NCI-H1092 (cell line): ENCODE measurements around the gene CDC42BPG.

Source experiments
- DNase-seq: peaks from one replicate; lab custom pipeline; 2025; lab: John Stamatoyannopoulos, UW

The CDC42BPG gene

GRCh38 chr11:64880240-64881001, 36.0 kb upstream of the CDC42BPG start:
- DNase-seq, result no peak

- no peak for DNase-seq
Measured at GRCh38 chr11:64879244-64879900, 34.9 kb upstream of the CDC42BPG start.

GRCh38 chr11:64878494-64879243, 34.2 kb upstream of the CDC42BPG start, which contains the start of gene EHD1:
Gene EHD1, minus strand, starts transcription at chr11:64878621. Its CDS starts 157 bp downstream, at chr11:64878464.
- peak; percentile 99 for DNase-seq

- no peak for DNase-seq
Measured at GRCh38 chr11:64878223-64878493, 33.7 kb upstream of the CDC42BPG start.

DNA sequence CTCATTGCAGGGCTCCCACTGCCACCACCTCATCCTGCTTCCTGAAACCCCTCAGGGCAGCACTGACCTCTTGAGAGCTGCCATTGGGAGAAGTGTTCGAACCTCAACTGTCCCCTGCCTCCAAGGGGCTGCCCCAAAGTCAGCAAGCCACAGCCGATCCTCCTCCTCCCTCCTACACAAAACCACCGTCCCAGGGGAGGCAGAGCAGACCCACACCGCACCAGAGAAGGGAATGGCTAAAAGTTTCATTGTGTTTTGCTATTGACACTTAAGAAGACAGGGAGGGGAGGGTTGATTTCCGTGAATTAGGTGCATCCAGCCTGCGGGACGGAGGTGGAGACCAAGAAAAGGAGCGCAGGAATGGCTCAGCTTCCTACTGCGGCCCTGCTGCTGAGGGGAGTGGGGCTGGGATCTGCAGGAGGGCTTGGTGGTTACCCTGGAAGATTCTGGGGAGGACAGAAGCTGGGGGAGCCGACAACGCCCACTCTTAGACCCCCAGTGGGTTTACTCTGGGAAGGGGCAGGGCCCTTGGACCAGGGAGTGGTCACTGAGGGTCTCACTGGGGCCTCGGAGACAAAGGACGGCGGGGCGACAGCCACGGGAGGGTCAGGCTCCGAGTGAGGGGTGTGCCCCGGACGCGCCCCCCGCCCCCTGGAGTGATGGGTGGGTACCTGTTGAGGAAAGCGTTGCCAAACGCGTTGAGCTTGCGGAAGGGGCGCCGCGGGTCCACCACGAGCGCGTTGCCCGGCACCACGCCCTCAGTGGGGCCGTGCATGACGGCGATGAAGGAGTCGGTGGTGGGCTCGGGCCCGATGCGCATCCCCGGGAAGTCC, 33.2 kb upstream of the CDC42BPG start:
- no peak for DNase-seq

DNA sequence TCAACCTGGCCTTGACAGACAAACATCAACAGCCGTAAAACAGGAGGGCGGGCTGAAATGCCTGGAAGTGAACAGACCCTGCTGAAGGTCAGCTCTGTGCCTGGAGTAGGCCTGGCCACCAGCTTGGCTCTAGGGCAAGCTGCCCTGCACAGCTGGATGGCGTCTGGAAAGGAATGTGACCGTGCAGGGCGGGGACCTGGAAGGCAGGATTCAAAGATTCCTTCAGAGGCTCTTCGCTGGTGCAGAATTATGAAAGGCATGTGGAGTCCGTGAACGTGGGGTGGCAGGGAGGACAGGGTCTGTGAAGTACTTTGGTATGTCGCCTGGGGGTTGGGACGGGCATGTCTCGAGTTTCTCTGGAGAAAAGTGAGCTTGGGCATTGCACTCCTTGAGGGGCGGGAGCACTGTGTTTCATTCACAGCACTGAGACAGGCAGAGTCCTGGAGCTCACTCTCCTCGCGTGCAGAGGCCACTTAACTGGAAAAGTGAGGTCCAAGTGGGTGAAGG, 32.4 kb upstream of the CDC42BPG start:
- no peak for DNase-seq

GRCh38 chr11:64876229-64876750, 31.8 kb upstream of the CDC42BPG start:
- DNase-seq, result no peak

DNA sequence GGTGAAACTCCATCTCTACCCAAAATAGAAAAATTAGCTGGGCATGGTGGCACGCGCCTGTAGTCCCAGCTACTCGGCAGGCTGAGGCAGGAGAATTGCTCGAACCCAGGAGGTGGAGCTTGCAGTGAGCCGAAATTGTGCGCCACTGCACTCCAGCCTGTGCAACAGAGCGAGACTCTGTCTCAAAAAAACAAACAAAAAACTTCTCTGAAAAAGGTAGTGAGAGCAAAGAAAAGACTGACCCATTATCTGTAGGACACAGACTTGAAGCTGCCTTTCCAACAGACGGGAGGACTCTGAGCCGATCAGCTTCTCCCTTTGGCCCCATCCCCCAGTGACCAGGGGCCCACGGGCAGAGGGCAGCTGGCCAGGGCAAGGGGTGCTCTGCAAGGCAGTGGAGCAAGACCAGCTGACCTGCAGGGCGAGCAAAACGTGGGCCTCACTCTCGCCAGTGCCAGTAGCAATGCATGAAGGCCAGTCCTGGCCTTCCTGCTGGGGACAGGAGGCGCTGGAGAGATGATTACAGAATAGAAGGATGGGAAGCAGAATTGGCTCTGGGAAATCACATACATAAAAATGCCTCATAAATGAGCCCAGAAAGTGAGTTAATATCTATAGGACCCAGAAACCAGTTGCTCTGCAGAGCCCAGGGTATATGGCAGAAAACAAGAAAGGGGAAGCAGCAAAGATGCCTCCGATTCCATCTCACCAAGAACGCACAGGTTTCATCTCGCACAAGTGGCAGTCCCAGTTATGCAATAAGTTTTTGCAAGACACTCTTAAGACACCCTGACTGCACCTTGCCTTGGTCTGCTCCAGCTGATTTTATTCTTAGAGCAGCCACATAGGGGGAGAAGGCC, 31.1 kb upstream of the CDC42BPG start:
- DNase-seq, result no peak

- no peak for DNase-seq
Measured at GRCh38 chr11:64874308-64875240, 30.1 kb upstream of the CDC42BPG start.

DNA sequence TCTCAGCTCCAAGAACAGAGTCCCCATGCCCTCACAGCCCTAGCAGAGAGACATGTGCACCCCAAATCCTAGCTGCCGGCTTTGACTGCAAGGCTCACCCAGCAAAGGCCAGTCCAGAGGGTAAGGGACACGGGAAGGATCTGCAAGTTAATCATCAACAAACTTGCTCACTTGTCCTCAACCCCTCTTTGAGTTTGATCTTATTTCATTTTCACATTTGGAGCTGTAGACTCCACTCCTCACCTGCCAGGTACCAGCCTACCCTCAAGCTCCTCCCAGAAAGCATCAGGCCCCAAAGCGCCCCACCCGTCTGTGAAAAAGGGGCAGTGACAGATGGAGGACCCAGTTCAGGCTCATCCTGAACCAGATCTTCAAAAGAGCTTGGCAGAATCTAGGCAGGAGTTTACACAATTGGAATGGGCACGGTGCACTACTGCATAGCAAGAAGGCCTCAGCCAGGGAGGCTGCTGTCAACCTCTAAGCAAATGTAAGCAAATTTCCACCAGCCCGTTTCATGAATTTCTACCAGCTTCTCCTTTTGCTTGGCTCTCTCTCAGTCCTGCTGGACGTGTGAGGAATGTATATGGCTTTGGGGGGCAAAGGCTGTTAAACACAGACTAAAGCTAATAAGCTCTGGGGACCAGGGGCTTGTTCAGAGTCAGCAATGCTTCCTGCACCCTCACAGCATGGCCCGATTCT, 28.5 kb upstream of the CDC42BPG start:
- DNase-seq, result no peak

DNA sequence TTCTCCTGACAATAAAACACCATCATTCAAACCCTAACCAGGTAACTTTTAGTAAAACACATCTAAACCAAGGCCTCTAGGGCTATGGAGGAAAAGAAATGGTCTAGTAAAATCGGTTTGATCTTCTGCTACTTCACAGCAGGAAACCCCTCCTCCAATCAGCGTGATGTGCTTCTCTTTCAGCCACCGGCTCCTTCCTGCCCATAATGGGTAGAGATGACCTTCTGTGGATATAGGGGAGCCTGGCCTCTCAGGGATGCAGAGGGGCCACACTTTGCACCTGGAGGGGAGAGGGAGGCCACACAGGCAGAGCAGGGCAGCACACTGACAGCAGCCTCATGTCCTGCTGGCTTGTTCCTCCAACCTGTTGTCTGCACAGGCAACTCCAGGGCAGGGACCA, 27.0 kb upstream of the CDC42BPG start:
- no peak for DNase-seq

DNA sequence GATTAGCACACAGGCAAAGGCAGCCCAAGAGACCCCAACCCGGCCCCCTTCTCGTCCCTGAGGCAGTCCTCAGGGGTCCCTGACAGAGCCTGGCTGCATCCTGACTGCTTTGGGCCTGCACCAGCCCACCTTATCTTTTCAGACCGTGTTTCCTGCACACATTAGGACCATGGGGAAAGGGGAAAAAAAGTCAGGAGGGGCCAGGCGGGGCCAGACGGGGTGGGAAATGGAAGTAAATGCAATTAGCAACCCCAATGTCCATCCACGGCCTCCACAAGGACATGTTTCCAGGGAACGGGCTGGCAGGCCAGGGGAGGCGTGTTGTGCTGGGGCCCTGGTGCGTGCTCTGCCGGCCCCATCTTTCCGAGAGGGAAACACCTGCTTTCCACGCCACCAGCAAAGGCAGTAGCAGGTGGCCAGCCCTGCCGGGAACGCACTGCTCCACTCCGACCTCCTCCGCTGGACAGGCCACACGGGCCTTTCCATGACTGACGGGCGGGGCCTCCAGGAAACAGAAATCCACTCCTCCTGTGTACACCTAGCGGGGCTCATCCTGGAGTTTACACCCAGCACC, 26.5 kb upstream of the CDC42BPG start:
- DNase-seq, result no peak

GRCh38 chr11:64870176-64870892, 25.9 kb upstream of the CDC42BPG start:
- no peak for DNase-seq

- DNase-seq, result no peak
Measured at GRCh38 chr11:64869571-64870175, 25.2 kb upstream of the CDC42BPG start.

DNA sequence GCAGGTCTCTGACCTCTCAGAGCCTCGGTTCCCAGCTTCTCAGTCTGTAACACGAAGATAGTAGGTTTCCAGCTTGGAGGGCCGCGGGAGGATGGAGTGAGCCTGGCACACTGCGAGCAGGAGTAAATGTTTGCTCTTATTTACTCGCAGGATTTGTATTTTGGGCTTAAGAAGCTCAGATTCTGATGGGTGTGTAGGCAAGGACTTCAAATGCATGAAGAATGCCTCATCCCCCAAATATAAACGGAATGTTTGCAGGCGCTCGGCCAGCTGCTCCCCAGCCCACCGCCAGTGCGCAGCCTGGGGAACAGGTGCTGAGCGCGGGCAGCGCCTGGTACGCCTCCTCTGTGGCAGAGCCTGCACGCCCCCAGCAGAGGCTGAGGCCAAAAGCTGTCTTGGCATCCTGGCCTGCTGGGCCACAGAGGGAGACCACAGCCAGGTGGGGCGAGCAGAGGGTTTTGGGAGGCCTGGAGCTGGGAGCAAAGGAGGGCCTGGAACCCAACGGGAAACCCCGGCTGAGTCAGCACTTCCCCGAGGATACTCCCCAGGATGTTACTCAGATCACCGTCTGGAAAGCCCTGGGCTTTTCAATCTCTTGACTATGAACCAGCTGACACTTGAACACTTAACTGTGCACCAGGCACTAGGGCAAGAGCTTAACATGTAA, 24.6 kb upstream of the CDC42BPG start:
- no peak for DNase-seq

DNA sequence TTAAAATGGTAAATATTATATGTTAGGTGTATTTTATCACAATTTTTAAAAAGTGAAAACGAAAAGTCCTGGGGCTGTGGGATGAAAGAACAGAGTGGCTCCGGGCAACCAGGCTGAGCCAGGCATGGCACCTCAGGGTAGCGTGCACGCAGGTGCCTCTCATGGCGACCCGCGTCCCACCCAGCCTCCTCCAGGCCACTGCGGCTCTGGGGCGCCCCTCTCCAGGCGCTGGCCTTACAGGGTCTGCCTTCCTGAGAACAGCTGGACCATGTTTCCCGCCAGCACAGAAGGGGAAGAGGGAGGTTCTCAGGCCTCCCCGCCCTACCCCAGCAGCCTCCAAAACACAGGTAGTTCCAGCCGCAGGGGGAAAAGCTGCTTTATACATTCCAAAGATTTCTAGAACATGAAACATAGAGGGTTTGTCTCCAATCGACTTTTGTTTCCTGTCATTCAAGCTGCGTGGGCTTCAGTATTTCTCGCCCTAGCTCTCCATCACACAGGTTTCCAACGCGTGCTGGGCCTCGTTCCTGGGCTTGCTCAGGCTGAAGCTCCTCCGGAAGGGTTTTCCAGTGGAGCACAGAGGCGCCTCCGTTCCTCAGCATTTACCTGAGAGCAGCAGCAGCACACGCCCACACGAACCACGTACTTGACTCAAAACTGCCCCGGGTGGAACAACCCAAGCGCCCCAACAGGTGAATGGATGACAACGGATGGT, 23.5 kb upstream of the CDC42BPG start:
- no peak for DNase-seq

DNA sequence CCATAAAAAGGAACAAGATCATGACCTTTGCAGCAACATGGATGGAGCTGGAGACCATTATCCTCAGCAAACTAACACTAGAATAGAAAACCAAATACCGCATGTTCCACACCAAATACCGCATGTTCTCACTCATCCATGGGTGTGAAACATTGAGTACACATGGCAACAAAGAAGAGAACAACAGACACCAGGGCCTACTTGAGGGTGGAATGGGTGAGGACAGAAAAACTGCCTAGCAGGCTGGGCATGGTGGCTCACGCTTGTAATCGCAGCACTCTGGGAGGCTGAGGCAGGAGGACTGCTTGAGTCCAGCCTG, 21.7 kb upstream of the CDC42BPG start:
- DNase-seq, result no peak
